H1 (cell line): ENCODE data around the gene ZBTB24.

Source experiments
- SUZ12 ChIP-seq: fragments of 200-600 bp; sonication (generic); IDR thresholded peaks from 2 replicates; pipeline ENCODE4 v1.6.1; 2012; ENCODE audit warnings: mild to moderate bottlenecking, inconsistent platforms, low read length, moderate library complexity, mixed read lengths
- TCF12 ChIP-seq: IDR thresholded peaks from 2 replicates; pipeline ENCODE4 v1.6.1; 2011; ENCODE audit warnings: low read depth, mild to moderate bottlenecking, low read length
- TF ChIP-seq, protein P1 (sequence below), 3 experiments: IDR thresholded peaks; 1 replicate in 2 of 3; 2 replicates in 1 of 3; pipeline versions ENCODE4 v1.5.1 to v1.6.1; 2011; ENCODE audit warnings: low read length in 3 of 3, mild to moderate bottlenecking in 3 of 3, inconsistent platforms in 2 of 3, low read depth in 1 of 3, moderate library complexity in 1 of 3; ENCODE audit not compliant: insufficient read depth in 1 of 3; ENCODE audit errors: control extremely low read depth in 1 of 3

DNA sequence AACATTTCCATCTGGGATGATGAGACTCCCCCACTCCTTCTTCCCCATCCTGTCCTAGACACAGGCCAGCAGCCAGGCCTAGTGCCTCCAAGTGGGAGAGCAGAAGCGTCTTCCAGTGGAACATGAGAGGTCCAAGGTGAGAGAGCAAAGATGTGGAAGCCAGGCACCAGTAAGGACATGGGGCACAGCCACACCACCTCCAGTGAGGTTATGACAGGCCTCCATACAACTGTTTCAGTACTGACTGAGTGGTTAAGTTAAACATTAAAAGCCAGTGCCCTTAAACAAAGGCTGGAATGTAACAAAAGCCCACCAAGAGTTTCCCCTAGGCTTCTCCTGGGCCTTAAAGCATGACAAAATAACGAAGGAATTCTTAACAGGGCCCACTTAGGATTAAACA is 5.3 kb downstream of the ZBTB24 start:
- TF ChIP-seq SUZ12 = no peak
- TF ChIP-seq, protein P1, sequence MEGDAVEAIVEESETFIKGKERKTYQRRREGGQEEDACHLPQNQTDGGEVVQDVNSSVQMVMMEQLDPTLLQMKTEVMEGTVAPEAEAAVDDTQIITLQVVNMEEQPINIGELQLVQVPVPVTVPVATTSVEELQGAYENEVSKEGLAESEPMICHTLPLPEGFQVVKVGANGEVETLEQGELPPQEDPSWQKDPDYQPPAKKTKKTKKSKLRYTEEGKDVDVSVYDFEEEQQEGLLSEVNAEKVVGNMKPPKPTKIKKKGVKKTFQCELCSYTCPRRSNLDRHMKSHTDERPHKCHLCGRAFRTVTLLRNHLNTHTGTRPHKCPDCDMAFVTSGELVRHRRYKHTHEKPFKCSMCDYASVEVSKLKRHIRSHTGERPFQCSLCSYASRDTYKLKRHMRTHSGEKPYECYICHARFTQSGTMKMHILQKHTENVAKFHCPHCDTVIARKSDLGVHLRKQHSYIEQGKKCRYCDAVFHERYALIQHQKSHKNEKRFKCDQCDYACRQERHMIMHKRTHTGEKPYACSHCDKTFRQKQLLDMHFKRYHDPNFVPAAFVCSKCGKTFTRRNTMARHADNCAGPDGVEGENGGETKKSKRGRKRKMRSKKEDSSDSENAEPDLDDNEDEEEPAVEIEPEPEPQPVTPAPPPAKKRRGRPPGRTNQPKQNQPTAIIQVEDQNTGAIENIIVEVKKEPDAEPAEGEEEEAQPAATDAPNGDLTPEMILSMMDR (IDR thresholded peaks at IDR 0.05; ENCODE audit: control extremely low read depth in 1 of 3, insufficient read depth in 1 of 3, low read depth in 1 of 3, low read length in 3 of 3) = no peak
- no peak for TF ChIP-seq TCF12
